Activated CD4-positive, alpha-beta T cell treated with anti-CD3 and anti-CD28 coated beads for 36 hours (primary cell): Measurements from ENCODE around the gene LHX4. TPM values are rescaled to one million over a fixed set of nuclear protein-coding genes. Genes with fewer than 3 reads are reported as not detected.

Experiments used
- ATAC-seq: fragments of 200-7000 bp; cut with Tn5 transposase; one replicate; pipeline ENCODE4 v1.10.0; 2021; ENCODE audit warnings: mild to moderate bottlenecking, moderate library complexity
- CTCF ChIA-PET: fragments of 350-600 bp; sonication (Branson Sonifier 250); formaldehyde crosslinking; loops from one replicate; lab custom pipeline; 2021; ENCODE audit warnings: antibody characterized with exemption; lab: Charles Lee
- POLR2A ChIA-PET: fragments of 350-600 bp; sonication (Branson Sonifier 250); formaldehyde crosslinking; loops from one replicate; lab custom pipeline; 2021; ENCODE audit warnings: antibody characterized with exemption, inconsistent platforms; lab: Charles Lee
- DNase-seq: peaks from one replicate; pipeline ENCODE4 v3.0.0-alpha.2; 2020
- H3K27ac Mint-ChIP-seq: one replicate; pipeline ENCODE4 v1.8.0; 2021; ENCODE audit warnings: mixed read lengths
- H3K27me3 Mint-ChIP-seq: one replicate; pipeline ENCODE4 v1.8.0; 2021; ENCODE audit warnings: mixed read lengths
- H3K36me3 Mint-ChIP-seq: one replicate; pipeline ENCODE4 v1.8.0; 2021; ENCODE audit warnings: low read depth, mixed read lengths
- H3K4me1 Mint-ChIP-seq: one replicate; pipeline ENCODE4 v1.8.0; 2021; ENCODE audit warnings: mixed read lengths
- H3K4me3 Mint-ChIP-seq: one replicate; pipeline ENCODE4 v1.8.0; 2021; ENCODE audit warnings: mild to moderate bottlenecking, moderate library complexity, mixed read lengths
- H3K9me3 Mint-ChIP-seq: one replicate; pipeline ENCODE4 v1.8.0; 2021; ENCODE audit warnings: low read depth, mixed read lengths
- intact Hi-C, 2 experiments: fragments of 100-400 bp; cut with DNase I in 1 of 2; cut with micrococcal nuclease in 1 of 2; formaldehyde crosslinking; loops; one replicate each; pipeline versions ENCODE4 v1.14.2 to v1.15.1; 2022 to 2024; cut with DNase I, micrococcal nuclease
- total RNA-seq, 2 experiments: library from RNA; stranded (reverse); gene quantifications; one replicate each; pipeline ENCODE4 v1.2.3, GENCODE V29; 2021

Gene LHX4
- total RNA-seq, 2 experiments from 2014 or later: not detected

DNA sequence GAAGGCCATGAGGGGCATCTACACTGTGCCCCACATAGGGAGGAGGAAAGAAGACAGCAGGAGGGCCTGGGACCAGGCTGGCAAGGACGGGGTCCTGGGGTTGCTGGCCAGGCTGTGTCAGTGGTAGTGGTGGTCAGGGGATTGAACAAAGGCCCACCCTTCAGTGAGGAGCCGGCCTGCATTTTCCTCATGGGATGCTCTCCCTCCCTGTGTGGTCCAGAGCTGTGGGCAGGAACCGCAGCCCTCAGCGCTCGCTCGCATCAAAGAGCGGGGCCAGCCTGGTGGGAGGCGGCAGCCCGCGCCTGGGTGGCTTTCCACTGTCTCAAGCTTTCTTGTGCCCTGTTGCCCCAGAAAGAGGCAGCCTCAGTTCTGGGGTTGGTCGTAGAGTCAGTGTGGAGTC lies 24.8 kb downstream of the LHX4 start:
- Mint-ChIP-seq H3K36me3 (no peaks in the 10 kb centered on the region), H3K4me3 (no peak overlapping the region), H3K27ac (no peak overlapping the region), H3K27me3 (peaks cover 38% of the 10 kb centered on the region), H3K4me1 (no peaks in the 10 kb centered on the region), H3K9me3 (no peaks in the 10 kb centered on the region)
- ChIA-PET POLR2A (no interaction called here), CTCF (no interaction called here)
- no peak for ATAC-seq
- DNase-seq: no peak
- intact Hi-C loops: loop anchor here in 1 of 2 experiments (5.0 kb wide), 1 partner anchor 112 kb away; no protein-coding TSS in a partner anchor

DNA sequence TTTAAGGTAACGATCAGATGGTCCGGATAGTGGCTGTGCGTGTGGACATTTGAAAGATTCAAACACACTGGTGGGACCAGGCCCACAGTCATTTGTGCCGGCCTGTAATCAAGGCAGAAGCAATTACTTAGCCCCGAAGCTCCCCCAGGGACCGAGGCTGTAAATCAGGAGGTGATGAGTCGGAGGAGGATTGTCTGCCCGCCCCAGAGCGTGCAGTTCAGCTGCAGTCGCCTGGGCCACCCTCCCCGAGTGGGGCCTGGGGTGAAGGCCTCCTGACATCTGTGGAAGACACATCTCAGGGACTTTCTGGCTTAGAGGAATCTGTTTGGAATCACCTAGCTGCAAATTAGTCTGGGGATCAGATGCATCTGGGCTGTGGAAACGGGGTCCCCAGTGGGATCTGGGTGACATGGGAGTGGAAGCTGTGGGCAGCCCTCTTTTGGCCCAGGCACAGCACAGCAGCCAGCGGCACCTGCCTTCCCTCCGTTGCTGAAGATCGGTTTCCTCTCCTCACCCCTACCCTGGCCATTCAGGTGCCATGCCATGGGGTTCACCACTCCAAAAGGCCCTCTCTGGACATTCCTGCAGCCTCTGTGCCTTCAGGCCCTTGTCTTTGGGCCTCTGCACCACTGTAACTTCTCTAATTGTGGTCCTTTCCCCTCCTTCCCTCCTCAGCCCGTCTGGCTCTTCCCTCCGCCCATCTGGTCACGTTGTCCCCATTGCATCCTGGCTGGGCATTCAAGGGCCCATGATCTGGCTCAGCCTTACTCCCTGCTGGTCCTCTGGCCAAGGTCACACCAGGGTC lies 25.7 kb downstream of the LHX4 start:
- Mint-ChIP-seq H3K36me3 (no peaks in the 10 kb centered on the region), H3K27ac (no peak overlapping the region), H3K27me3 (peaks cover 36% of the 10 kb centered on the region), H3K9me3 (no peaks in the 10 kb centered on the region), H3K4me1 (no peaks in the 10 kb centered on the region), H3K4me3 (no peak overlapping the region)
- POLR2A ChIA-PET: no interaction called here
- DNase-seq (no peak), ATAC-seq (no peak)
- intact Hi-C loops: no loop called here
- CTCF ChIA-PET: interaction anchor here (0.7 kb wide), 1 partner anchor 386 kb away, joined by 3 read pairs; no protein-coding TSS in a partner anchor

DNA sequence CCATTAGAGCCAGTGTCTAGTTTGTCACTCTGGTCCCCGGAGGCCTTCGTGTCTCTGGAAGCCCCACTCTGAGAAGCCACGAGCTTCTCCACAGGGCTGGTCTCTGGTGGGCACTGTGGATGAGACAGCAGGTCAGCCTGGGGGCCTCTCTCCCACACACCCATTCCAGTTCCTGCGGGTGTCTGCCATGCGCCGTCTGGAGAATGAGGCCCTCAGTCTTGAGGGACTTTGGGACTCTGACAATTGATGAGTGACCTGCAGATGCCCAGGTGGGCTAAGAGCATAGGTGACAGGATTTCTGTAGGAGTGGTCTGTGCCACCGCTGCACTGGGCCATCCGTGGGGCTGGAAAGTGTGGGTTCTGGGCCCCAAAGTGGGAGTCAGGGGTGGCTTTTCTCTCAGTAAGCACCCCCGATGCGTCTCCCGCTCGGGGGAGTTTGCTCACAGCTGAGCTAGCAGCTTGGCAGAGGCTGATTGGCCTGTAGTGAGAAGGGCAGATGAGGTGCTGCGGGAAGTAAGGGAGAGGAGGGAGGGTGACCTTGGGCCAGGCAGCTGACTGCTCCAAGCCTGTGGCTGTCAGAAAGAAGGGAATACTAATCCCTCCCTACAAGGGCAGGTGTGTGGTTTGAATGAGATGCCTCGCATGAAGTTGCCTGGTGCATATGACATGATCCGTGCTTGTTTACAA lies 26.4 kb downstream of the LHX4 start:
- ChIA-PET CTCF (interaction anchor here (0.5 kb wide), 1 partner anchor 108 kb away, joined by 3 read pairs; no protein-coding TSS in a partner anchor), POLR2A (no interaction called here)
- Mint-ChIP-seq H3K36me3 (no peaks in the 10 kb centered on the region), H3K27ac (no peak overlapping the region), H3K27me3 (peaks cover 30% of the 10 kb centered on the region), H3K9me3 (no peaks in the 10 kb centered on the region), H3K4me1 (no peaks in the 10 kb centered on the region), H3K4me3 (no peak overlapping the region)
- no peak for DNase-seq
- intact Hi-C loops: no loop called here
- no peak for ATAC-seq

DNA sequence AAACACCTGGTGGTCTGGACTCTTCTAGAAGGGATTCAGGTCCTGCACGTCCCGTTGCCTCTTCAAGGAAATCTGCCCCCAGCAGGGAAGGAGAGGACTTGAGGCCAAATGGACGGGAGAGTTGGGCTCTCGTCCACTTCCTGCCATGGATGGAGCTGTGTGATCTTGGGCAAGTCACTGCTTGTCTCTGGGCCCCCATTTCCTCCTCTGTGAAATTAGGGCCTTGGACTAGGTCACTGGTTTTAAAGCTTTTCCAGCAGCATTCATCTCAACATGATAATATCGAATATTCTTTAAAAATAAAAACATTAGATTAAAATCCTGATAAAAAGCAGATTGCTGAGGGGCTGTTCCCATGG lies 26.9 kb downstream of the LHX4 start:
- ChIA-PET CTCF (interaction anchor here (0.5 kb wide), 1 partner anchor 107 kb away, joined by 3 read pairs; no protein-coding TSS in a partner anchor), POLR2A (no interaction called here)
- Mint-ChIP-seq H3K27me3 (peaks cover 28% of the 10 kb centered on the region), H3K4me1 (no peaks in the 10 kb centered on the region), H3K36me3 (no peaks in the 10 kb centered on the region), H3K4me3 (no peak overlapping the region), H3K9me3 (no peaks in the 10 kb centered on the region), H3K27ac (no peak overlapping the region)
- no peak for DNase-seq
- ATAC-seq: no peak
- intact Hi-C loops: no loop called here

DNA sequence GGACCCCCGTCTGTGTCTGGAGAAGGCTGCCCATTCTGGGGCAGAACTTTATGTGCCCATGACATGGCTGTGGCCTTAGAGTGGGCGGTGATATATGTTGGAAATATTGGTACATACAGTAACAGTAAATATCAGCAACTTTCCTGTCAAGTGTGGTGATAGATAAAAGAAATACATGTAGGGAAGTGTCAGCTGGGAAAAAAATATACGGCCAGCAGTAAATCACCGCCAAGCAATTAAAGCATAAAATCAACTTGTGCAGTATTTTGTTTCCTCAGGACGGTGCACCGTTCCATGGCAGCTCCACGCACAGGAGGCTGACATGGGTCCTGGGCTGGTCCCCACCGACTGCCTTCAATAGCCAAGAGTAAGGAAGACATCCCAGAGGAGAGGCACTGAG lies 27.4 kb downstream of the LHX4 start:
- no peak for DNase-seq
- Mint-ChIP-seq H3K4me3 (no peak overlapping the region), H3K27me3 (peaks cover 27% of the 10 kb centered on the region), H3K4me1 (no peaks in the 10 kb centered on the region), H3K36me3 (no peaks in the 10 kb centered on the region), H3K27ac (no peak overlapping the region), H3K9me3 (no peaks in the 10 kb centered on the region)
- ChIA-PET CTCF (no interaction called here), POLR2A (no interaction called here)
- no peak for ATAC-seq
- intact Hi-C loops: no loop called here

DNA sequence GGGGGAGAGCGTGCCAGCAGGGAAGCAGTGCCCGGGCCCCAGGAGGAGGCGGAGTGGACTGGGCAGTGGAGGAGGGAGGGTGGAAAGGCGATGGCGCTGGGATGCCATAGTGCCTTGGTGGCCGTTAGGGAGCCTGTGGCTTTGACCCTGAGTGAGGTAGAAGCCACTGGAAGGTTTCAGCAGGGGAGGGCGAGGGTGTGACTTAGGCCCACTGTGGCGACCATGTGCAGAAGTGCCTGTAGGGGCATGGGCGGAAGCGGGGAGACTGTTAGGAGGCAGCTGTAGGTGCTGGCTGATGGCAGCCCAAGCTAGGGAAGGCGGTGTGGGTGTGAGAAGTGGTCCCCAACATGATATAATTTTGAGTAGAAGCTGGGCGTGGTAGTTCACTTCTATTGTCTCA lies 28.2 kb downstream of the LHX4 start:
- intact Hi-C loops: no loop called here
- ATAC-seq (no peak), DNase-seq (no peak)
- Mint-ChIP-seq H3K27ac (no peak overlapping the region), H3K9me3 (no peaks in the 10 kb centered on the region), H3K27me3 (peaks cover 24% of the 10 kb centered on the region), H3K4me3 (no peak overlapping the region), H3K36me3 (no peaks in the 10 kb centered on the region), H3K4me1 (no peaks in the 10 kb centered on the region)
- CTCF ChIA-PET: interaction anchor here (0.8 kb wide), 1 partner anchor 127 kb away, joined by 3 read pairs; no protein-coding TSS in a partner anchor
- POLR2A ChIA-PET: no interaction called here

DNA sequence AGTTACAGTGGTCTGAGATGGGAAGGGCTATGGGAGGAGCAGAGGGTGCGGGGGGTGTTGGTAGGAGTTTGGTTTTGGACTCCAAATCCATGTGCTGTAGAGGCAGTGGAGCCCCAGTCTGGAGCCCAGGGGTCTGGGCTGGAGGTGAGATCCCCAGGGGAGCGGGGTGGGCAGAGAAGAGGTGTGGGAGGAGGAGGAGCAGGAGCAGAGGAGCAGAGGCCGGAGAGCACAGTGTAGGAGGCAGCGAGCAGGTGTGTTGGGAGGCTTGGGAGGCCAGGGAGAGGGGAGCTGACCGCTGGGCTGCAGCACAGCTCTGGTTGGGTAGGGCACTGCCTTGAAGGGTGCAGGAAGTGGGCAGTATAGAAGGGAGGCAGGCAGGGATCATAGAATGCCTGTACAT lies 28.9 kb downstream of the LHX4 start:
- Mint-ChIP-seq H3K4me1 (no peaks in the 10 kb centered on the region), H3K9me3 (no peaks in the 10 kb centered on the region), H3K27ac (no peak overlapping the region), H3K36me3 (no peaks in the 10 kb centered on the region), H3K27me3 (peaks cover 24% of the 10 kb centered on the region), H3K4me3 (no peak overlapping the region)
- ATAC-seq: no peak
- ChIA-PET CTCF (interaction anchor here (0.8 kb wide), 1 partner anchor 127 kb away, joined by 3 read pairs; no protein-coding TSS in a partner anchor), POLR2A (no interaction called here)
- intact Hi-C loops: no loop called here
- DNase-seq: no peak

DNA sequence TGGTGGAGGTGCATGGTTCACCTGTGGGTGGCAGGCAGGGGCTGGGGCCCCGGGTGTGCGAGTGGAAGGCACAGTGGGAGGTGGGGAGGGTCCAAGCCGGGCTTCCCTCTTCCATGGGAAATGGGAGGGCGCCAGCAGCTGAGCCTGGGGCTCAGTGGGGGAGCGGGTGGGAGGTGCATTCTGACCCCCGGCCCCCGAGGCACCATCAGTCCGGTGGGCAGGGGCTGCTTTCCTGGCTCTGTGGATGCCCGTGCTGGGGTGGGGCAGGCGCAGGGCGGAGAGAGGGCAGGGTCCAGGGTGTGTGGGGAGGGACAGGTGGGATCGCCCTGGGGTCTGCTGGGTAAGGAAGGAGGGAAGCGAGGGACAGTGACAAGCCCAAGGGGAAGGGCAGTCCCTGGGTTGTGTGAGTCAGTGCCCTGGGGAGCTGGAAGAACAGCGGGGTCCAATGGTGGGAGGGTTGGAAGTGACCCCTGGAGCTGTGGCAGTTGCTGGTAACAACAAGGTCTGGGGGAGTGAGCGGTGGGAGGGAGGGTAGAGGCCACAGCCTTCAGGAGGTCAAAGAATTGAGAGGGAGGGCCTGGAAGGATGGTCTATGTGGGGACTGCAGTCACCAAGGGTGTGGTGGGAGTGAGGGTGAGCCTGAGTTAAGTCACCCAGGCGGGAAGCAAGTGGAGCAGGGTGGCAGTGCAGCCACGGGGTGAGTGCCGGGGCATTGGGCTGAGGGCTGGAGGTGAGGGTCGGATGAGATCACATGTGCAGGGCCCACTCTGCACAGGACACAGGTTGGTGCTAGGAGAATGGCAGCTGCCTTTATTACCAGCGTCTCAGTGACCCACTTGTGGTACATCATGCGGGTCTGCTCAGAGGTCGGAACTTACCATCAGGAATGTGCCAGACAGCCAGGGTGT lies 29.6 kb downstream of the LHX4 start:
- Mint-ChIP-seq H3K4me3 (no peak overlapping the region), H3K36me3 (no peaks in the 10 kb centered on the region), H3K4me1 (no peaks in the 10 kb centered on the region), H3K9me3 (no peaks in the 10 kb centered on the region), H3K27ac (no peak overlapping the region), H3K27me3 (peaks cover 20% of the 10 kb centered on the region)
- CTCF ChIA-PET: interaction anchor here (0.6 to 2.3 kb wide), 3 partner anchors 7 to 218 kb away, joined by 3 to 5 read pairs (median 3); no protein-coding TSS in a partner anchor
- intact Hi-C loops: no loop called here
- ATAC-seq: no peak
- no peak for DNase-seq
- POLR2A ChIA-PET: no interaction called here

DNA sequence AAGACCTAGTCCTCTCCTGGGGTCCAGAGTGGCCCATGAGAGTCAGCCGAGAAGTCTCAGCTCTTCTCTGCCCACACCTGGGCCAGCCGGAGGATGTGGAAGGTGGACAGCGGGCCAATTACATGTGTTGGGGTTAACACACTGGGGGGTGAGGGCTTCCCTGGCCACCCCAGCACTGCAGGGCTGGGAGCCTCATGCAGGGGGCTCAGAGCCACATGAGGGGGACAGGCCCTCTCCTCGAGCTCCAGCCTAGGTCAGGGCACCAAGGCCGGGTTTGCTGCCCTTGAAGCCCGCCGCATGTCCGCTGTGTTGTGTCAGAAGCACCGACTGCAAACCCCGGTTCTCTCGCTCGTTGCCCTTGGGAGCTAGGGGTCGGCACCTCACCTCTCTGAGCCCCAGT lies 30.5 kb downstream of the LHX4 start:
- Mint-ChIP-seq H3K4me1 (no peaks in the 10 kb centered on the region), H3K27me3 (peaks cover 20% of the 10 kb centered on the region), H3K27ac (no peak overlapping the region), H3K4me3 (no peak overlapping the region), H3K9me3 (no peaks in the 10 kb centered on the region), H3K36me3 (no peaks in the 10 kb centered on the region)
- ChIA-PET POLR2A (no interaction called here), CTCF (interaction anchor here (0.9 to 2.3 kb wide), 2 partner anchors 8 to 217 kb away, joined by 3 to 5 read pairs; no protein-coding TSS in a partner anchor)
- intact Hi-C loops: no loop called here
- ATAC-seq: no peak
- DNase-seq: no peak

DNA sequence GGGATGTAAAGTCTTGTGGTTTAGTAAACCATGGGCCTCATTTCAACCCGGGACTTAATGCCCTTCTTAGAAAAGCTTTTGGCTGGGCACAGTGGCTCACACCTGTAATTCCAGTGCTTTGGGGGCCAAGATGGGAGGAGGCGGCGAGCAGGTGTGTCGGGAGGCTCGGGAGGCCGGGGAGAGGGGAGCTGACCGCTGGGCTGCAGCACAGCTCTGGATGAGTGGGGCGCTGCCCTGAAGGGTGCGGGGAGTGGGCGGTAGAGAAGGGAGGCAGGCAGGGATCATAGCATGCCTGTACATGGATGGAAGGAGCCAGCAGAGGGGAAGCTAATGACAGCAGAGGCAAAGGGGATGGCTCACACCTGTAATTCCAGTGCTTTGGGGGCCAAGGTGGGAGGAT lies 31.0 kb downstream of the LHX4 start:
- POLR2A ChIA-PET: no interaction called here
- DNase-seq: no peak
- Mint-ChIP-seq H3K36me3 (no peaks in the 10 kb centered on the region), H3K4me3 (no peak overlapping the region), H3K27me3 (peaks cover 16% of the 10 kb centered on the region), H3K27ac (no peak overlapping the region), H3K4me1 (no peaks in the 10 kb centered on the region), H3K9me3 (no peaks in the 10 kb centered on the region)
- CTCF ChIA-PET: interaction anchor here (0.6 to 2.3 kb wide), 3 partner anchors 8 to 220 kb away, joined by 3 to 5 read pairs (median 5); no protein-coding TSS in a partner anchor
- intact Hi-C loops: no loop called here
- no peak for ATAC-seq
